Neural progenitor cell (in vitro differentiated cells): ENCODE results near the gene AMD1.

ENCODE experiments used
- CTCF ChIP-seq: fragments of 200-600 bp; sonication (generic); IDR thresholded peaks from 2 replicates; pipeline ENCODE4 v1.5.1; 2017; ENCODE audit warnings: antibody characterized with exemption, mild to moderate bottlenecking
- EZH2 ChIP-seq: fragments of 200-600 bp; sonication (generic); IDR thresholded peaks from 2 replicates; pipeline ENCODE4 v1.6.1; 2017; ENCODE audit warnings: antibody characterized with exemption, mild to moderate bottlenecking, moderate library complexity
- EZH2phosphoT487 ChIP-seq: fragments of 200-600 bp; sonication (generic); IDR thresholded peaks from 2 replicates; pipeline ENCODE4 v1.6.1; 2017; ENCODE audit warnings: antibody characterized with exemption

GRCh38 chr6:110875548-110876169 lies 1.1 kb downstream of the AMD1 start:
- TF ChIP-seq CTCF (no peak), EZH2 (no peak), EZH2phosphoT487 (no peak)
